Effector memory CD8-positive, alpha-beta T cell (primary cell): ENCODE measurements around the gene B4GALT7.
"Not testable (repeated sequence)": the region's sequence is repeated elsewhere in the genome, so short reads cannot be mapped to it uniquely, and the experiment has no call there.

Experiments used
- ATAC-seq: fragments of 150-1000 bp; cut with Tn5 transposase; replicated peaks from 2 replicates; pipeline ENCODE4 v1.10.0; 2021; ENCODE audit warnings: mild to moderate bottlenecking, moderate library complexity
- DNase-seq, 3 experiments: peaks; one replicate each; pipeline ENCODE4 v3.0.0; 2021
- H3K27ac Mint-ChIP-seq, 2 donors: one replicate each; pipeline ENCODE4 v1.8.0; 2022; ENCODE audit warnings: mild to moderate bottlenecking in 2 of 2, mixed read lengths in 2 of 2, moderate library complexity in 2 of 2
- H3K27me3 Mint-ChIP-seq, 2 donors: one replicate each; pipeline ENCODE4 v1.8.0; 2022; ENCODE audit warnings: mixed read lengths in 2 of 2
- H3K36me3 Mint-ChIP-seq: one replicate; pipeline ENCODE4 v1.8.0; 2022; ENCODE audit warnings: mild to moderate bottlenecking, moderate library complexity, mixed read lengths; ENCODE audit not compliant: insufficient read depth
- H3K4me1 Mint-ChIP-seq, 2 donors: one replicate each; pipeline ENCODE4 v1.8.0; 2022; ENCODE audit warnings: low read depth in 2 of 2, mixed read lengths in 2 of 2
- H3K4me3 Mint-ChIP-seq, 2 donors: one replicate each; pipeline ENCODE4 v1.8.0; 2022; ENCODE audit warnings: mild to moderate bottlenecking in 2 of 2, mixed read lengths in 2 of 2, moderate library complexity in 2 of 2
- H3K9me3 Mint-ChIP-seq, 2 donors: one replicate each; pipeline ENCODE4 v1.8.0; 2022; ENCODE audit warnings: mixed read lengths in 2 of 2

The B4GALT7 gene

DNA sequence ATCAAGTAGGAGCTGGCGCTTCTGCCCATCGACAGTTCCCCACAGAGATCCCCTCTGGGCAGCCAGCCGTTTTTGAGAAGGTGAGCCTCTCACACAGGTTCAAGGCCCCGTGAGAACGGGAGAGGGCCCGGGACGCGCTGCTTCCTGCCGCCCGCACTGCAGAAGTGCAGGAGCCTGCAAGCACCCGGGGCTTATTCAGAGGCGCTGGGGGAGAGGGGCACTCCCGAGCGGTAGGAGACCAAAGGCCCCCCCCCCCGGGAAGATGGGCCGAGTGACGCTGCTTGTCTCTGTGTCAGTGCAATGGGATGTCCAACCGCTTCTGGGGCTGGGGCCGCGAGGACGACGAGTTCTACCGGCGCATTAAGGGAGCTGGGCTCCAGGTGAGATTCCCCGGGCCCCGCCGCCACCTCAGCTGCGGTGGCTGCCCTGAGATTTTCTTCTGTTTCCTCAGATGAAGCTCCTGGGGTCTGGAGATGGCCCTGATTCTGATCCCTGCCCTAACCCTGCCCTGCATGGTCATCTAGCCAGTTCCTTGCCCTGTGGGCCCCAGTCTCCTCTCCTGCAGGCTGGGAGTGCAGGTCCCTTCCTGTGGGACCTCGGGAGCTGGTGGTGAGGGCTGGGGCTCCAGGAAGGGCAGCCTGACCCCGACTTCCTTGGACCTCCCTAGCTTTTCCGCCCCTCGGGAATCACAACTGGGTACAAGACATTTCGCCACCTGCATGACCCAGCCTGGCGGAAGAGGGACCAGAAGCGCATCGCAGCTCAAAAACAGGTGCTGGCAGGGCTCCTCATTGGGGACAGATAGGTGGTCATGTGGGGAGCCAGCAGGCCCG lies 8.5 kb downstream of the B4GALT7 start:
- DNase-seq = no peak
- peaks cover 17 to 19% of the 10 kb centered on the region in 2 donors for H3K4me1 Mint-ChIP-seq
- no peak overlapping the region for H3K4me3 Mint-ChIP-seq
- H3K27me3 Mint-ChIP-seq = no peaks in the 10 kb centered on the region
- ATAC-seq = no peak
- H3K27ac Mint-ChIP-seq = peak overlapping the region in 1 of 2 donors; percentile 74
- peaks cover 13% of the 10 kb centered on the region for H3K36me3 Mint-ChIP-seq
- H3K9me3 Mint-ChIP-seq = no peaks in the 10 kb centered on the region

GRCh38 chr5:177609076-177610059 lies 9.4 kb downstream of the B4GALT7 start:
- DNase-seq (no peak), ATAC-seq (peak; percentile 22)
- Mint-ChIP-seq H3K27me3 (no peaks in the 10 kb centered on the region), H3K9me3 (no peaks in the 10 kb centered on the region), H3K4me3 (no peak overlapping the region), H3K27ac (no peak overlapping the region), H3K4me1 (peaks cover 16 to 17% of the 10 kb centered on the region in 2 donors), H3K36me3 (peaks cover 13% of the 10 kb centered on the region)

- H3K27me3 Mint-ChIP-seq = no peaks in the 10 kb centered on the region
- no peak overlapping the region for H3K4me3 Mint-ChIP-seq
- DNase-seq (no peak), ATAC-seq (no peak)
- no peaks in the 10 kb centered on the region for H3K9me3 Mint-ChIP-seq
- peaks cover 14 to 15% of the 10 kb centered on the region in 2 donors for H3K4me1 Mint-ChIP-seq
- H3K27ac Mint-ChIP-seq = peak overlapping the region; percentile 23 to 44
- H3K36me3 Mint-ChIP-seq = peaks cover 13% of the 10 kb centered on the region
Measured at GRCh38 chr5:177610131-177610769, 10.3 kb downstream of the B4GALT7 start.

GRCh38 chr5:177610770-177611445 lies 11.0 kb downstream of the B4GALT7 start:
- DNase-seq = no peak

DNA sequence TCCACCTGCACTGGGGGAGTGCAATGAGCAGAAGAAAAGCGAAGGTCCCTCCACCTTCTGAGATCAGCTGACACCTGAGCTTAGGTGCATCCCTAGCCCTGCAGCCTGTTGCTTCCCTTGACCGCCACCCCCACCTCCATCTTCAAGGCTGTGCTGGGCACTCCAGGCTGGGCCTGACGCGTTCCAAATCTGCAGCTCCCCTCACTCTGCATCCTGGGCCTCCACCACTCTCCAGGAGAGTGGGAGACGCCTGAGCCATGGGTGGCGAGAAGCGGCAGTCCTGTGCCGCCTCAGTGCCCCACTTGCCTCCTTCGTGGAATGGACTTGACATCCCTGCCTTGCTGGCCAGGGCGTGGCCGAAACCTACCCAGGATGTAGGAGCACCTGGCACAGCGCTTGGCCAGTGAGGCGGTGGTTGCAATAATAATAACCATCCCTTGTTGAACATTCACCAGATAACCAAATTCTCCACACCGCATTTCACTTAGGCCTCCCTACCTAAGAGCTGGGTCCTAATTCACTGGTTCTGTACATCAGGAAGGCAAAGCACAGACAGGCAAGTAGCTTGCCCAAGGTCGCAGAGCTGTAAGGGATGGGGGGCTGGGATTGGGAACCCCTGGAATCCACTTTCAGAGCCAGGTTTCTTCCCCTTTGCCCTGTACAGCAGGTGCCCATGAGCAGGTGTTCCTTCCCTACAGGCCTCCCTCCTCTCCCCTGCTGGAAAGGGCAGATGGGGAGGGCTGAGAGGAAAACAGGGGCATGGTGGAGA lies 11.7 kb downstream of the B4GALT7 start:
- no peak for ATAC-seq
- Mint-ChIP-seq H3K27ac (peak overlapping the region in 1 of 2 donors; percentile 30), H3K9me3 (no peaks in the 10 kb centered on the region), H3K27me3 (no peaks in the 10 kb centered on the region), H3K36me3 (peaks cover 10% of the 10 kb centered on the region), H3K4me3 (no peak overlapping the region), H3K4me1 (peaks cover under 1 to 3% of the 10 kb centered on the region in 2 donors)
- DNase-seq = no peak

More at GRCh38 chr5:177610770-177611445, 11.0 kb downstream of the B4GALT7 start:
- no peaks in the 10 kb centered on the region for H3K27me3 Mint-ChIP-seq
- no peak for ATAC-seq
- H3K36me3 Mint-ChIP-seq = peaks cover 13% of the 10 kb centered on the region
- peak overlapping the region; percentile 23 to 44 for H3K27ac Mint-ChIP-seq
- no peak overlapping the region for H3K4me3 Mint-ChIP-seq
- peaks cover 8% of the 10 kb centered on the region in 2 donors for H3K4me1 Mint-ChIP-seq
- no peaks in the 10 kb centered on the region for H3K9me3 Mint-ChIP-seq

DNA sequence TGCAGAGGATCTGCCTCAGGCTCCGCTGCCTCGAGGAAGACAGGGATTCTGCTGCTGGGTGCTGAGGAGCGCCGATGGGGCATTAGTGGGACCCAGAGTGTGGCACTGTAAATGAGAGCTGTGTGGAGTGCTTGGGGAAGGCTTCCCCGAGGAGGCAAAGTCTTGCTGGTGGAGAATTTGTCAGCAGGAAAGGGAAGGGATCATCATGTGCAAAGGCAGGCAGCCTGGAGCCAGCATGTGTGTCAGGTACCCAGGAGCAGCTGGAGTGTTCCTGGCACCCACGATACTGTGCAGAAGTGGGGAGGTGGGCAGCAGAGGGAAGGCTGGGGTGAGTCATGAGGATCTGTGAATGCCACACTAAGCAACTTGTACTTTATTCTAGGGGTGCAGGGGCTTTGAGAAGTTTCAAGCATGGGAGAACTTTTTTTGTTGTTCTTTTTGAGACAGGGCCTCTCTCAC lies 12.3 kb downstream of the B4GALT7 start:
- Mint-ChIP-seq H3K27me3 (no peaks in the 10 kb centered on the region), H3K36me3 (peaks cover 14% of the 10 kb centered on the region), H3K9me3 (no peaks in the 10 kb centered on the region), H3K27ac (peak overlapping the region in 1 of 2 donors; percentile 30), H3K4me1 (peaks cover 0 to 2% of the 10 kb centered on the region in 2 donors), H3K4me3 (no peak overlapping the region)
- DNase-seq (no peak), ATAC-seq (no peak)

GRCh38 chr5:177620560-177620959 lies 20.6 kb downstream of the B4GALT7 start:
- Mint-ChIP-seq H3K9me3 (no peaks in the 10 kb centered on the region), H3K27me3 (no peaks in the 10 kb centered on the region), H3K4me1 (peaks cover 0 to 3% of the 10 kb centered on the region in 2 donors), H3K27ac (no peak overlapping the region), H3K4me3 (no peak overlapping the region), H3K36me3 (peaks cover 29% of the 10 kb centered on the region)
- DNase-seq (no peak), ATAC-seq (no peak)

DNA sequence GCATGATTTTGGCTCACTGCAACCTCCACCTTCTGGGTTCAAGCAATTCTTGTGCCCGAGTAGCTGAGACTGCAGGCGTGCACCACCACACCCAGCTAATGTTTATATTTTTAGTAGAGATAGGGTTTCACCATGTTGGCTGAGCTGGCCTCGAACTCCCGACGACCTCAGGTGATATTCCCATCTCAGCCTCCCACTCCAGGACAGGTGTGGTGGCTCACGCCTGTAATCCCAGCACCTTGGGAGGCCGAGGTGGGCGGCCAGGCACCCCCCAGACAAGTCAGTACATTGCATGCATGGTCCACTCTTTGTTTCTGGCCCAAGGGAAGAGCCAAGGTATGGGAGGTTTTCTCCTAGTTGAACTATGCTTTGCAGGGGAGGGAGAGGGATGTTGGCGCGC lies 24.2 kb downstream of the B4GALT7 start:
- ATAC-seq, H3K4me3 Mint-ChIP-seq, DNase-seq, H3K27ac Mint-ChIP-seq, H3K27me3 Mint-ChIP-seq, H3K9me3 Mint-ChIP-seq, H3K4me1 Mint-ChIP-seq: not testable (repeated sequence)
- peaks cover 14% of the 10 kb centered on the region for H3K36me3 Mint-ChIP-seq

DNA sequence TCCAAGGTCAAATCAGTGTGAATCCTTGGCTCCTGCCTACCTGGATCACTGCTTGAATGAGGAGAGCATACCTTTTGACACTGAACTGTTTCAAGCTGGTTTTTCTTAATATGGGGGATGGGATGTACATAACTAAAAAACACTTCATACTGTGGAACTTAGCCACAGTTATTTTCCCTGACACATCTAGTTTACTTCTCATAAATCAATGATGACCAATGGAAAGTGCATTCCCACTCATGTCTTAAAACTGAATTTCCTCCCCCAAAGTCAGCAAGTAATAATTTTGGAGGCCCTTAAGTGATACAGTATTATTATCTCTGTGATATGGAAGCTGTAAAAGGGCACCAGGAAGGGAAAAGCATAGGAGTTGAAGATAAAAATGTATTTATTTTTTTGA lies 30.3 kb downstream of the B4GALT7 start:
- not testable (repeated sequence) for H3K27ac Mint-ChIP-seq, H3K27me3 Mint-ChIP-seq, H3K4me1 Mint-ChIP-seq, H3K36me3 Mint-ChIP-seq, DNase-seq, H3K9me3 Mint-ChIP-seq, H3K4me3 Mint-ChIP-seq, ATAC-seq

DNA sequence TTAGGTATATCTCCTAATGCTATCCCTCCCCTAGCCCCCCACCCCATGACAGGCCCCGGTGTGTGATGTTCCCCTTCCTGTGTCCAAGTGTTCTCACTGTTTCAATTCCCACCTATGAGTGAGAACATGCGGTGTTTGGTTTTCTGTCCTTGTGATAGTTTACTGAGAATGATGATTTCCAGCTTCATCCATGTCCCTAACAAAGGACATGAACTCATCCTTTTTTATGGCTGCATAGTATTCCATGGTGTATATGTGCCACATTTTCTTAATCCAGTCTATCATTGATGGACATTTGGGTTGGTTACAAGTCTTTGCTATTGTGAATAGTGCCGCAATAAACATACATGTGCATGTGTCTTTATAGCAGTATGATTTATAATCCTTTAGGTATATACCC lies 35.0 kb downstream of the B4GALT7 start:
- H3K4me3 Mint-ChIP-seq, H3K9me3 Mint-ChIP-seq, H3K36me3 Mint-ChIP-seq, H3K27ac Mint-ChIP-seq, DNase-seq, H3K27me3 Mint-ChIP-seq, ATAC-seq, H3K4me1 Mint-ChIP-seq: not testable (repeated sequence)

GRCh38 chr5:177645462-177645861 lies 45.5 kb downstream of the B4GALT7 start:
- not testable (repeated sequence) for ATAC-seq, H3K4me1 Mint-ChIP-seq, H3K9me3 Mint-ChIP-seq

GRCh38 chr5:177651235-177651634 lies 51.3 kb downstream of the B4GALT7 start:
- H3K9me3 Mint-ChIP-seq, H3K27ac Mint-ChIP-seq, DNase-seq, H3K27me3 Mint-ChIP-seq, ATAC-seq, H3K4me1 Mint-ChIP-seq, H3K36me3 Mint-ChIP-seq, H3K4me3 Mint-ChIP-seq: not testable (repeated sequence)

More at GRCh38 chr5:177645462-177645861, 45.5 kb downstream of the B4GALT7 start:
- H3K4me3 Mint-ChIP-seq, H3K27me3 Mint-ChIP-seq, H3K27ac Mint-ChIP-seq, DNase-seq, H3K36me3 Mint-ChIP-seq: not testable (repeated sequence)
